Brain microvascular endothelial cell (primary cell): ENCODE results near the gene EXOC2.

Experiments
- DNase-seq: peaks from one replicate; pipeline ENCODE4 v3.0.0-alpha.2; 2020
- H3K27ac ChIP-seq: fragments of 250-450 bp; sonication (Bioruptor Pico); 2 replicates; pipeline ENCODE4 v1.5.1; 2020; ENCODE audit warnings: mild to moderate bottlenecking, moderate library complexity
- H3K27me3 ChIP-seq: fragments of 250-450 bp; sonication (Bioruptor Pico); replicated peaks from 2 replicates; pipeline ENCODE4 v1.5.1; 2020; ENCODE audit warnings: mild to moderate bottlenecking
- H3K36me3 ChIP-seq: fragments of 250-450 bp; sonication (Bioruptor Pico); replicated peaks from 2 replicates; pipeline ENCODE4 v1.5.1; 2020; ENCODE audit warnings: mild to moderate bottlenecking
- H3K4me3 ChIP-seq: 2 replicates; pipeline ENCODE4 v1.5.1; 2011; ENCODE audit warnings: low read depth, mild to moderate bottlenecking, control low read depth, low read length, moderate library complexity
- CTCF ChIP-seq: IDR thresholded peaks from 2 replicates; pipeline ENCODE4 v1.5.1; 2011; ENCODE audit warnings: low read depth, mild to moderate bottlenecking, moderate library complexity, low read length, control low read depth, inconsistent platforms; ENCODE audit errors: missing control alignments
- in situ Hi-C: cut with HindIII; loops from 2 replicates; pipeline ENCODE4 v1.10.0; 2017; ENCODE audit warnings: low sequenced_read_pairs, low pct_ligation_motif_present

The EXOC2 gene

GRCh38 chr6:492178-492577 is 200.8 kb downstream of the EXOC2 start:
- H3K36me3 ChIP-seq, result peaks cover 13% of the 10 kb centered on the region
- no peak overlapping the region for H3K27ac ChIP-seq
- H3K4me3 ChIP-seq, result no peak overlapping the region
- TF ChIP-seq CTCF, result no peak
- no peak for DNase-seq
- H3K27me3 ChIP-seq, result no peaks in the 10 kb centered on the region
- in situ Hi-C loops, result no loop called here

- DNase-seq, result no peak
- TF ChIP-seq CTCF, result no peak
- no peaks in the 10 kb centered on the region for H3K27me3 ChIP-seq
- in situ Hi-C loops, result no loop called here
- H3K36me3 ChIP-seq, result peaks cover 14% of the 10 kb centered on the region
- H3K27ac ChIP-seq, result no peak overlapping the region
- H3K4me3 ChIP-seq, result no peak overlapping the region
Observed at GRCh38 chr6:491233-491632, 201.7 kb downstream of the EXOC2 start.

- Histone ChIP-seq H3K27ac (no peak overlapping the region), H3K36me3 (peaks cover 13% of the 10 kb centered on the region), H3K4me3 (no peak overlapping the region), H3K27me3 (no peaks in the 10 kb centered on the region)
- in situ Hi-C loops, result no loop called here
- TF ChIP-seq CTCF, result no peak
- no peak for DNase-seq
Observed at GRCh38 chr6:490251-491037, 202.5 kb downstream of the EXOC2 start.

GRCh38 chr6:489762-490161 is 203.2 kb downstream of the EXOC2 start:
- in situ Hi-C loops, result no loop called here
- no peaks in the 10 kb centered on the region for H3K27me3 ChIP-seq
- DNase-seq, result no peak
- peaks cover 13% of the 10 kb centered on the region for H3K36me3 ChIP-seq
- TF ChIP-seq CTCF, result no peak
- H3K4me3 ChIP-seq, result no peak overlapping the region
- no peak overlapping the region for H3K27ac ChIP-seq

GRCh38 chr6:489001-489400 is 203.9 kb downstream of the EXOC2 start:
- Histone ChIP-seq H3K4me3 (no peak overlapping the region), H3K27me3 (no peaks in the 10 kb centered on the region), H3K27ac (no peak overlapping the region), H3K36me3 (peaks cover 13% of the 10 kb centered on the region)
- TF ChIP-seq CTCF, result no peak
- DNase-seq, result no peak
- in situ Hi-C loops, result no loop called here

- in situ Hi-C loops, result no loop called here
- DNase-seq, result no peak
- Histone ChIP-seq H3K27me3 (no peaks in the 10 kb centered on the region), H3K27ac (no peak overlapping the region), H3K4me3 (no peak overlapping the region), H3K36me3 (peaks cover 13% of the 10 kb centered on the region)
- TF ChIP-seq CTCF, result no peak
Observed at GRCh38 chr6:487956-488355, 205.0 kb downstream of the EXOC2 start.
